Immature natural killer cell (primary cell): ENCODE data around the gene CYP20A1. TPM values are rescaled to one million over a fixed set of nuclear protein-coding genes. Genes with fewer than 3 reads are reported as not detected.

Experiments
- DNase-seq, 3 donors: peaks; one replicate each; pipeline ENCODE4 v3.0.0; 2022; ENCODE audit warnings: mixed read lengths in 1 of 3
- H3K27ac Mint-ChIP-seq, 6 donors: one replicate each; pipeline ENCODE4 v1.8.0; 2020; ENCODE audit warnings: mixed read lengths in 6 of 6, mild to moderate bottlenecking in 5 of 6, inconsistent platforms in 4 of 6, moderate library complexity in 3 of 6
- H3K27me3 Mint-ChIP-seq, 3 donors: one replicate each; pipeline ENCODE4 v1.8.0; 2020 to 2021; ENCODE audit warnings: low read depth in 3 of 3, mild to moderate bottlenecking in 3 of 3, mixed read lengths in 3 of 3, moderate library complexity in 3 of 3, inconsistent platforms in 1 of 3
- H3K36me3 Mint-ChIP-seq, 3 donors: one replicate each; pipeline ENCODE4 v1.8.0; 2020; ENCODE audit warnings: mixed read lengths in 3 of 3, inconsistent platforms in 2 of 3, mild to moderate bottlenecking in 2 of 3
- H3K4me1 Mint-ChIP-seq, 2 donors: one replicate each; pipeline ENCODE4 v1.8.0; 2020; ENCODE audit warnings: inconsistent platforms in 2 of 2, mild to moderate bottlenecking in 2 of 2, mixed read lengths in 2 of 2, moderate library complexity in 1 of 2
- H3K4me3 Mint-ChIP-seq, 5 donors: one replicate each; pipeline ENCODE4 v1.8.0; 2020; ENCODE audit warnings: mild to moderate bottlenecking in 5 of 5, mixed read lengths in 5 of 5, inconsistent platforms in 3 of 5, moderate library complexity in 3 of 5
- H3K9me3 Mint-ChIP-seq, 6 donors: one replicate each; pipeline ENCODE4 v1.8.0; 2020; ENCODE audit warnings: mild to moderate bottlenecking in 6 of 6, mixed read lengths in 6 of 6, inconsistent platforms in 4 of 6, moderate library complexity in 3 of 6
- polyA plus RNA-seq, 3 donors: library from polyadenylated mRNA; unstranded; fragments of 300-500 nt; fragmentation: Illumina TruSeq; gene quantifications; one replicate each; pipeline ENCODE4 v1.2.3, GENCODE V29; 2021

CYP20A1 gene
- polyA plus RNA-seq, 3 donors from 2014 or later = 20.1 to 25.6 (median 24.7) TPM

DNA sequence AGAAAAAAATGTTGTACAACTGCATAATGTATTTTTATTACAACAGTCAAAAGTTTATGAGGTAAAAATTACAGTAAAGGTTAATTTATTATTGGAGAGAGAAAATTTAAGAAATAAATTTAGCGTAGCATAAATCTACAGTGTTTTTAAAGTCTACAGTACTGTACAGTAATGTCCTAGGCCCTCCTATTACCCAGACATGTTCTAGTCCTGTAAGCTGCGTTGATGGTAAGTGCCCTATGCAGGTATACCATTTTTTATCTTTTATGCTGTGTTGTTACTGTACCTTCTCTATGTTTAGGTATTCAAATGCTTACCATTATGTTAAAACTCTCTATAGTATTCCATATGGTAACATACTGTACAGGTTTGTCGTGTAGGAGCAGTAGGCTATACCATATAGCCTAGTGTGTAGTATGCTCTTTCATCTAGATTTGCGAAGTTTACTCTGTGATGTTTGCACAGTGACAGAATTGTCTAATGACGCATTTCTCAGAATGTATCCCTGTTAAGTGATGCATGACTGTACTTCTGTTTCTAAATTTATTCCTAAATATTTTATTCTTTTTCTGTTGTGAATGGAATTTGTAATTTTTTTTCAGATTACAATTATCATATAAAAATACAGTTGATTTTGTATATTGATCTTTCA lies 113.9 kb downstream of the CYP20A1 start:
- peaks cover 0 to 2% (median 1%) of the 10 kb centered on the region in 3 donors for H3K27me3 Mint-ChIP-seq
- H3K4me3 Mint-ChIP-seq = no peak overlapping the region
- DNase-seq = no peak
- H3K9me3 Mint-ChIP-seq = no peaks in the 10 kb centered on the region
- H3K36me3 Mint-ChIP-seq = peaks cover 0 to 7% (median 0%) of the 10 kb centered on the region in 3 donors
- no peaks in the 10 kb centered on the region for H3K4me1 Mint-ChIP-seq
- no peak overlapping the region for H3K27ac Mint-ChIP-seq

DNA sequence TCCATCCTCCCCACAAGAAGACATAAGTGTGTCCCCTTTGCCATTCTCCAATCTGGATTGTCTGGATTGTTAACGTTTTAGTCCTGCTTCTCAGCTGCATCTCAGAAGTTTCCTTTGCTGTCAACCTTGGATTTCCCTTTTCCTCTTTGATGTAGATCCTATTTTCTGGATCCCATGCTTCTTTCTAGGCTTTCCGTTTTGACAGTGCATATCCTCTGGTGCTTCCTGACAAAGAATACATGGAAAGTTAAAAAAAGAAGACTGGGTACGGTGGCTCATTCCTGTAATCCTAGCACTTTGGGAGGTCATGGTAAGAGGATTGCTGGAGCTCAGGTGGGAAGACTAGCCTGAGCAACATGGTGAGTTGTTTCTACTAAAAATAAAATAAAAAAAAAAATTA lies 116.1 kb downstream of the CYP20A1 start:
- Mint-ChIP-seq H3K9me3 (no peaks in the 10 kb centered on the region), H3K4me3 (no peak overlapping the region), H3K36me3 (peaks cover 0 to 7% (median 0%) of the 10 kb centered on the region in 3 donors)

More for the DNA sequence above, 116.1 kb downstream of the CYP20A1 start:
- DNase-seq = no peak
- peaks cover 2 to 3% (median 2%) of the 10 kb centered on the region in 3 donors for H3K27me3 Mint-ChIP-seq
- no peak overlapping the region for H3K27ac Mint-ChIP-seq
- peaks cover 0 to 3% of the 10 kb centered on the region in 2 donors for H3K4me1 Mint-ChIP-seq

Other genes starting within 250 kb of the CYP20A1 start
- 1 to 10 TPM; 2.1 to 6.8 (median 6.4) TPM for gene NBEAL1, start 224.1 kb upstream of the CYP20A1 start, polyA plus RNA-seq
- gene ABI2, start 89.4 kb downstream of the CYP20A1 start, polyA plus RNA-seq = 10 to 100 TPM; 17.3 to 19.0 (median 17.6) TPM